PC-9 (cell line): ENCODE results near the gene BDH1. TPM values are rescaled to one million over a fixed set of nuclear protein-coding genes. Genes with fewer than 3 reads are reported as not detected.
A peak's percentile ranks its signal among the peaks of the same experiment; 100 is the strongest.

ENCODE experiments used
- BruUV-seq: library from RNA; stranded (reverse); fragments of 400-500 nt; replicated peaks from 2 replicates; lab custom pipeline; 2021; lab: Mats Ljungman, UMichigan
- CTCF ChIA-PET: fragments of 300-600 bp; sonication (Branson Sonifier 250); formaldehyde crosslinking; loops from one replicate; lab custom pipeline; 2022; ENCODE audit warnings: antibody characterized with exemption; lab: Charles Lee
- POLR2A ChIA-PET: fragments of 300-600 bp; sonication (Branson Sonifier 250); formaldehyde crosslinking; loops from one replicate; lab custom pipeline; 2022; ENCODE audit warnings: antibody characterized with exemption; ENCODE audit not compliant: unreplicated experiment; lab: Charles Lee
- DNase-seq, 2 experiments: peaks; one replicate each; pipeline versions ENCODE4 v3.0.0 to v3.0.0-alpha.2; 2015 to 2022; ENCODE audit warnings: mixed read lengths in 1 of 2
- H2AFZ ChIP-seq: fragments of 200-600 bp; sonication (generic); 2 replicates; pipeline ENCODE4 v1.8.1; 2017; ENCODE audit warnings: antibody characterized with exemption
- H3F3A ChIP-seq: fragments of 200-600 bp; sonication (generic); 2 replicates; pipeline ENCODE4 v1.8.1; 2017; ENCODE audit warnings: antibody characterized with exemption, mild to moderate bottlenecking, low read depth; ENCODE audit not compliant: insufficient read depth
- H3K27ac ChIP-seq: fragments of 200-600 bp; sonication (generic); 2 replicates; pipeline ENCODE4 v1.6.1; 2016; ENCODE audit warnings: mixed run types
- H3K27me3 ChIP-seq: fragments of 200-600 bp; sonication (generic); 2 replicates; pipeline ENCODE4 v1.6.1; 2016; ENCODE audit warnings: low read depth, mixed run types; ENCODE audit not compliant: insufficient read depth
- H3K36me3 ChIP-seq: fragments of 200-600 bp; sonication (generic); 2 replicates; pipeline ENCODE4 v1.6.1; 2016; ENCODE audit warnings: low read depth, mixed run types
- H3K4me1 ChIP-seq: fragments of 200-600 bp; sonication (generic); replicated peaks from 2 replicates; pipeline ENCODE4 v1.6.1; 2016; ENCODE audit warnings: mixed run types; ENCODE audit not compliant: insufficient read depth
- H3K4me2 ChIP-seq: fragments of 200-600 bp; sonication (generic); 2 replicates; pipeline ENCODE4 v1.6.1; 2017; ENCODE audit warnings: mixed run types
- H3K4me3 ChIP-seq: fragments of 200-600 bp; sonication (generic); 2 replicates; pipeline ENCODE4 v1.6.1; 2016; ENCODE audit warnings: mixed run types
- H3K79me2 ChIP-seq: fragments of 200-600 bp; sonication (generic); 2 replicates; pipeline ENCODE4 v1.6.1; 2017; ENCODE audit warnings: low read depth, mixed run types
- H3K9me2 ChIP-seq: fragments of 200-600 bp; sonication (generic); 2 replicates; pipeline ENCODE4 v1.8.1; 2017; ENCODE audit warnings: mild to moderate bottlenecking; ENCODE audit not compliant: insufficient read depth
- H3K9me3 ChIP-seq: fragments of 200-600 bp; sonication (generic); 2 replicates; pipeline ENCODE4 v1.8.1; 2016; ENCODE audit warnings: low read depth; ENCODE audit not compliant: insufficient read depth
- H4K20me1 ChIP-seq: fragments of 200-600 bp; sonication (generic); 2 replicates; pipeline ENCODE4 v1.8.1; 2017; ENCODE audit not compliant: insufficient read depth
- EZH2 ChIP-seq: fragments of 200-600 bp; sonication (generic); IDR thresholded peaks from 2 replicates; pipeline ENCODE4 v1.8.0; 2017; ENCODE audit warnings: antibody characterized with exemption, low read depth
- intact Hi-C: fragments of 100-400 bp; cut with micrococcal nuclease; formaldehyde crosslinking; loops from one replicate; pipeline ENCODE4 v1.10.0; 2022; ENCODE audit not compliant: unreplicated experiment
- total RNA-seq: library from RNA; stranded (reverse); gene quantifications from 2 replicates; pipeline ENCODE4 v1.2.3, GENCODE V29; 2021
- TF ChIP-seq, protein P1 (sequence below): fragments of 200-600 bp; sonication (generic); conservative IDR thresholded peaks from 2 replicates; pipeline ENCODE4 v1.6.1; 2017; ENCODE audit warnings: mixed run types, antibody characterized with exemption, mild to moderate bottlenecking, moderate library complexity

BDH1 gene
- total RNA-seq, 1 experiment from 2014 or later, result 55.1 TPM

DNA sequence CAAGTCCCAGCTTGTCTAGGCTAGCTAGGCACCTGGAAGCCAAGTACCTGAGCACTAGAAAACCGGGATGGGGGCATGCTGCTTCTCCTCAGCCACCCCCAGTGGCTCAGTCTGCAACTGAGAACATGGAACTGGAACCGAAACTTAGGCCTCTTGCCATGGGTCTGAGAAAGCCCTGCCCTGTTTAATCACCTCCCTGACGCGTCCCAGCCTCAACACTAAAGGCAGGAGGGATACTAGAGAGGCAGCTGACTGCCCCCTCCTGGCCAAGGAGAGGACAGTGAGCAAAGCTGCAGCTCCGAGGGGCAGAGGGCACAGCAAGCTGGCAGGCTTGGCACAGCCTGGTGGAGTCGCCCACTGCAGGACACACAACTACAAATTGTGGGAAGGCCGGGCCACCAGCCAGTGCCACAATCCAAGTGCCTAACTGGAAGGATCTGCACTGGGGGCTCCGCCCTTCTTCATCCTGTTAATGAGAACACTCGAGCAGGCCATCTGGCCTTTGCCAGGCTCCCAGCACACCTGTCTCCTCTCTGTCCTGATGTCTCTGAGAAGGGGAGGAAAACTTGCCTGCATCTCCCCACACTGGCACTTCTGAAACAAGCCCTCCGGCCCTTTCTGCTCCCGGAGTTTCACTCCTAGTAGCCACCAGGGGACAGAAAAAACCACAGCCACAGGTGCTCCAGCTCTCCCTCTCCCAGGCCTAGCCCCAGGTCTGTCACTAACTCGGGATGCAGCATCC, 53.7 kb downstream of the BDH1 start:
- ChIA-PET CTCF (interaction anchor here (1.1 to 1.6 kb wide), 3 partner anchors 12 to 35 kb away, joined by 3 to 7 read pairs (median 6); no protein-coding TSS in a partner anchor), POLR2A (interaction anchor here (0.6 kb wide), 1 partner anchor 12 kb away, joined by 3 read pairs; no protein-coding TSS in a partner anchor)
- DNase-seq, result peak in 1 of 2 experiments; percentile 65
- H3K9me2 ChIP-seq, result no peaks in the 10 kb centered on the region
- no peak overlapping the region for H3K27ac ChIP-seq
- intact Hi-C loops, result loop anchor here (1.0 to 2.0 kb wide), 2 partner anchors 35 to 46 kb away; no protein-coding TSS in a partner anchor
- BruUV-seq, result no TSS peak
- no peaks in the 10 kb centered on the region for H3K36me3 ChIP-seq
- H4K20me1 ChIP-seq, result no peaks in the 10 kb centered on the region
- peaks cover 40% of the 10 kb centered on the region for H3K4me1 ChIP-seq
- H3F3A ChIP-seq, result peaks cover 28% of the 10 kb centered on the region; the same call in 1 of the 2 replicates
- H3K4me3 ChIP-seq, result no peak overlapping the region
- no peak for TF ChIP-seq EZH2
- TF ChIP-seq, protein P1, sequence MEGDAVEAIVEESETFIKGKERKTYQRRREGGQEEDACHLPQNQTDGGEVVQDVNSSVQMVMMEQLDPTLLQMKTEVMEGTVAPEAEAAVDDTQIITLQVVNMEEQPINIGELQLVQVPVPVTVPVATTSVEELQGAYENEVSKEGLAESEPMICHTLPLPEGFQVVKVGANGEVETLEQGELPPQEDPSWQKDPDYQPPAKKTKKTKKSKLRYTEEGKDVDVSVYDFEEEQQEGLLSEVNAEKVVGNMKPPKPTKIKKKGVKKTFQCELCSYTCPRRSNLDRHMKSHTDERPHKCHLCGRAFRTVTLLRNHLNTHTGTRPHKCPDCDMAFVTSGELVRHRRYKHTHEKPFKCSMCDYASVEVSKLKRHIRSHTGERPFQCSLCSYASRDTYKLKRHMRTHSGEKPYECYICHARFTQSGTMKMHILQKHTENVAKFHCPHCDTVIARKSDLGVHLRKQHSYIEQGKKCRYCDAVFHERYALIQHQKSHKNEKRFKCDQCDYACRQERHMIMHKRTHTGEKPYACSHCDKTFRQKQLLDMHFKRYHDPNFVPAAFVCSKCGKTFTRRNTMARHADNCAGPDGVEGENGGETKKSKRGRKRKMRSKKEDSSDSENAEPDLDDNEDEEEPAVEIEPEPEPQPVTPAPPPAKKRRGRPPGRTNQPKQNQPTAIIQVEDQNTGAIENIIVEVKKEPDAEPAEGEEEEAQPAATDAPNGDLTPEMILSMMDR, result peak; percentile 90
- H3K4me2 ChIP-seq, result no peak overlapping the region
- no peaks in the 10 kb centered on the region for H3K79me2 ChIP-seq
- H3K27me3 ChIP-seq, result no peaks in the 10 kb centered on the region
- no peak overlapping the region for H2AFZ ChIP-seq
- H3K9me3 ChIP-seq, result no peaks in the 10 kb centered on the region

- ChIA-PET POLR2A (interaction anchor here (0.5 to 1.1 kb wide), 4 partner anchors 11 to 199 kb away, joined by 3 to 10 read pairs (median 4); no protein-coding TSS in a partner anchor), CTCF (interaction anchor here (0.6 to 1.6 kb wide), 6 partner anchors 11 to 388 kb away, joined by 3 to 7 read pairs (median 6); no protein-coding TSS in a partner anchor)
- no peak overlapping the region for H2AFZ ChIP-seq
- H3K27me3 ChIP-seq, result no peaks in the 10 kb centered on the region
- no TSS peak for BruUV-seq
- no peak overlapping the region for H3K4me3 ChIP-seq
- H3K79me2 ChIP-seq, result no peaks in the 10 kb centered on the region
- H3K9me2 ChIP-seq, result no peaks in the 10 kb centered on the region
- no peaks in the 10 kb centered on the region for H3K9me3 ChIP-seq
- TF ChIP-seq, protein P1, result no peak
- TF ChIP-seq EZH2, result no peak
- H4K20me1 ChIP-seq, result no peaks in the 10 kb centered on the region
- intact Hi-C loops, result no loop called here
- no peaks in the 10 kb centered on the region for H3K36me3 ChIP-seq
- no peak overlapping the region for H3K4me2 ChIP-seq
- peaks cover 40% of the 10 kb centered on the region for H3K4me1 ChIP-seq
- DNase-seq, result no peak
- H3K27ac ChIP-seq, result no peak overlapping the region
- peaks cover 28% of the 10 kb centered on the region; the same call in 1 of the 2 replicates for H3F3A ChIP-seq
These were observed 54.3 kb downstream of the BDH1 start for GRCh38 chr3:197501496-197501878.

- Histone ChIP-seq H2AFZ (no peak overlapping the region), H3K4me3 (no peak overlapping the region), H3K4me1 (peaks cover 40% of the 10 kb centered on the region), H3K27ac (no peak overlapping the region), H3K79me2 (no peaks in the 10 kb centered on the region), H3K4me2 (no peak overlapping the region), H3F3A (peaks cover 28% of the 10 kb centered on the region; the same call in 1 of the 2 replicates), H3K9me3 (no peaks in the 10 kb centered on the region), H3K27me3 (no peaks in the 10 kb centered on the region), H3K9me2 (no peaks in the 10 kb centered on the region), H4K20me1 (no peaks in the 10 kb centered on the region), H3K36me3 (no peaks in the 10 kb centered on the region)
- BruUV-seq, result no TSS peak
- POLR2A ChIA-PET, result interaction anchor here (0.5 to 1.1 kb wide), 3 partner anchors 191 to 198 kb away, joined by 4 to 10 read pairs (median 4); no protein-coding TSS in a partner anchor
- no peak for DNase-seq
- TF ChIP-seq, protein P1, result no peak
- TF ChIP-seq EZH2, result no peak
- CTCF ChIA-PET, result interaction anchor here (0.6 to 1.2 kb wide), 5 partner anchors 47 to 438 kb away, joined by 3 to 7 read pairs (median 3); no protein-coding TSS in a partner anchor
- intact Hi-C loops, result no loop called here
These were observed 55.0 kb downstream of the BDH1 start for GRCh38 chr3:197500812-197501211.
